AG04449 (cell line): ENCODE measurements around the gene CHCHD3.

Experiments used
- CTCF ChIA-PET: fragments of 350-600 bp; formaldehyde crosslinking; extraction: SDS; loops from one replicate; lab custom pipeline; 2021; ENCODE audit warnings: antibody characterized with exemption; lab: Yijun Ruan, JAX
- POLR2A ChIA-PET: fragments of 400-600, 350-600 bp; formaldehyde crosslinking; extraction: SDS; loops from one replicate; lab custom pipeline; 2020; ENCODE audit warnings: antibody characterized with exemption, inconsistent platforms; lab: Yijun Ruan, JAX
- DNase-seq: peaks from one replicate; pipeline ENCODE4 v3.0.0-alpha.2; 2010; ENCODE audit warnings: low read depth, low spot score
- H3K4me3 ChIP-seq: 2 replicates; pipeline ENCODE4 v1.5.1; 2011; ENCODE audit warnings: low read depth, mild to moderate bottlenecking, control low read depth, low read length
- TF ChIP-seq, protein P1 (sequence below): IDR thresholded peaks from one replicate; pipeline ENCODE4 v1.5.1; 2011; ENCODE audit warnings: mild to moderate bottlenecking, moderate library complexity, low read length, control low read depth, inconsistent platforms; ENCODE audit not compliant: insufficient read depth; ENCODE audit errors: missing control alignments

Gene CHCHD3

DNA sequence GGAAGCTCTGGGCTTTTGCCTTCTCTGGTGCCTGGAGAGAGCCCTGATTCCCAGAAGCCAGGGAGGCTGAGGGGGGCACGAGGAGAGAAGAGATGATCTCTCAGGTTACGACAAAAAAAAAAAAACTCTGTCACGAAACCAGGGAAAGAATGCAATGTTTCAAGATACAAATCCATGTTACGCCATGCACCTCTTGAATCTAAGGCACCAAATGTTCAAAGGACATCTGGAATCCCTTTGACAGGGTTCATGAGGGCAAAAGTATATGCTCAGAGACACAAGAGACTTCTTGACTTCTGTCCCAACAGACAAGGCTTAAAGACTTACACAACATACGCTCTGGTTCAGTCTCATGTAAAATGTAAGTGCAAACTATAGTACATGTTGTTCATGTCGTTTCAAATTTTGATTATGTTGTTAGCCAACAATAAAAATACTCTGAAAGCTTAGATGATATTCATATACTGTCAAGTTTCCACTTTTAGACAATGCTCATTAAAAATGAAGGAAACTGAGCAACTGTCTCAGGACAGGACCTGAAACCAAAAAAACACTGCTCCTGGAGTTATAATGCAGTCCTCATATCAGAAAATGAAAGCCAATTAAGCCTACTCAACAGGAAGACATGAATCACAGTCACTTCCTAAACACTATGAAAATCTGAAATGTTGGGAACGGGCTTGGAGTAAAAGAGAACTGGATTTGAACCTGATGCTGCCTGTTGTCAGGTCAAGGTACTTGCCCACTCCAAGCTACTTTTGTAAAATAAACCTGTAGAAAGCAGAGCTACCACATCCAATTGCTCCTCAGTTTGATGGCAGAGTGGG lies 72.3 kb downstream of the CHCHD3 start:
- H3K4me3 ChIP-seq, result no peak overlapping the region
- ChIA-PET POLR2A (no interaction called here), CTCF (no interaction called here)
- DNase-seq, result no peak
- TF ChIP-seq, protein P1, sequence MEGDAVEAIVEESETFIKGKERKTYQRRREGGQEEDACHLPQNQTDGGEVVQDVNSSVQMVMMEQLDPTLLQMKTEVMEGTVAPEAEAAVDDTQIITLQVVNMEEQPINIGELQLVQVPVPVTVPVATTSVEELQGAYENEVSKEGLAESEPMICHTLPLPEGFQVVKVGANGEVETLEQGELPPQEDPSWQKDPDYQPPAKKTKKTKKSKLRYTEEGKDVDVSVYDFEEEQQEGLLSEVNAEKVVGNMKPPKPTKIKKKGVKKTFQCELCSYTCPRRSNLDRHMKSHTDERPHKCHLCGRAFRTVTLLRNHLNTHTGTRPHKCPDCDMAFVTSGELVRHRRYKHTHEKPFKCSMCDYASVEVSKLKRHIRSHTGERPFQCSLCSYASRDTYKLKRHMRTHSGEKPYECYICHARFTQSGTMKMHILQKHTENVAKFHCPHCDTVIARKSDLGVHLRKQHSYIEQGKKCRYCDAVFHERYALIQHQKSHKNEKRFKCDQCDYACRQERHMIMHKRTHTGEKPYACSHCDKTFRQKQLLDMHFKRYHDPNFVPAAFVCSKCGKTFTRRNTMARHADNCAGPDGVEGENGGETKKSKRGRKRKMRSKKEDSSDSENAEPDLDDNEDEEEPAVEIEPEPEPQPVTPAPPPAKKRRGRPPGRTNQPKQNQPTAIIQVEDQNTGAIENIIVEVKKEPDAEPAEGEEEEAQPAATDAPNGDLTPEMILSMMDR, result no peak

DNA sequence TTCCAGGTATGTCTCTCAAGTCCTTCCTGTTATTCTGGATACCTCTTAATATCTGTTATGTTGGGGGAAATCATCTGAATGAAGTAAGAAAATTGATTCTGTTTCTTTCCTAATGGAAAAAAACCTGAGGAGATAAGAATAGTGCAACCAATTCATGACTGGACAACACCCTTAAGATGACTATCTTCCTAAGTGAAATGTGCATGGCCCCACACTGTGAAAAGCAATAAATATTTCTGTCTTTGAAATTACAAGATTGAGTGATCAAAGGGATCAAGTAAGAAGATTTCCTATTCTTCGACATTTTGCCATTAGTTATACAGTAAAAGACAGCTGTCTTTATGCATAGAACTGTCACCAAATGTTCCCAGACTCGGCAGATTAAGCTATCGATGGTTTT lies 73.9 kb downstream of the CHCHD3 start:
- TF ChIP-seq, protein P1, result no peak
- ChIA-PET POLR2A (interaction anchor here (0.7 kb wide), 1 partner anchor 428 kb away, joined by 3 read pairs; no protein-coding TSS in a partner anchor), CTCF (no interaction called here)
- H3K4me3 ChIP-seq, result no peak overlapping the region
- no peak for DNase-seq

DNA sequence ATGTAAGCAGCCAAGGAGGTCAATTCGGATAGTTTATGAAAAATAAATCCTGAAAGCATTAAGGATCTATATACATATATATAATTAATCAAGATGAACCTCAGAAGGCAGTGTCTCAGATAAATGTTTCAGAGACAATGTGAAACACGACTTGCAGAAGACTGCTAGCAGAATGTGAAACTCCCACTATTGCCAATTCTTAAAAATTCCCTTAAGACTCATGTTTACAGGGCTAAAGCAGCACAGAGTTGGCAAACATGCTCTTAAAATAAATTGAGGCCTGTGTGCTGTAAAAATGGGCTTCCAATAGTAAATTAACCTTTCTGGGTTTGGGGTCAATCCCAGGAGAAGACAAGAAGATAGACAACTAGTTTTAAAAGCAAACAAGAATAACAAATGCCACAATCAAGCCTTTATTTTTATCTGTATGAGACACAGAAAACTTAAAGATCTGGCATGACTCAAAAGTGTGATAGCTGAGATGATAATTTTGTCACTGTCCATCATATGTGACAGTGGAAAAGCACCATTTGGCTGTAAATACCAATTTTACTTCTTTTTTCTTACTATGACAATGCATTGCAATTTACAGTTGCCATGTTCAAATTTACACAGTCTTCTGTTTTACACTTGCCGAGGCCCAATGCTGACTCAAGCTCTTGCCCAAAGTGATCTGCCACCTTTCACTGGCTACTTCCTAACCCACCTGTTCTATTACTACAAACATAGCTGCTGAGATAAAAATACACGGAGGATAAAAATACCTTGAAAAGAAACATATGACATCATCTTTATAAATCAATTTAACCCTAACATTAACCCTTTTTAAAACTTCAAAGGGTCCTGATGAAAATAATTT lies 78.6 kb downstream of the CHCHD3 start:
- ChIA-PET CTCF (interaction anchor here (1.3 kb wide), 1 partner anchor 19 kb away, joined by 3 read pairs; no protein-coding TSS in a partner anchor), POLR2A (no interaction called here)
- no peak overlapping the region for H3K4me3 ChIP-seq
- TF ChIP-seq, protein P1, result no peak
- no peak for DNase-seq

DNA sequence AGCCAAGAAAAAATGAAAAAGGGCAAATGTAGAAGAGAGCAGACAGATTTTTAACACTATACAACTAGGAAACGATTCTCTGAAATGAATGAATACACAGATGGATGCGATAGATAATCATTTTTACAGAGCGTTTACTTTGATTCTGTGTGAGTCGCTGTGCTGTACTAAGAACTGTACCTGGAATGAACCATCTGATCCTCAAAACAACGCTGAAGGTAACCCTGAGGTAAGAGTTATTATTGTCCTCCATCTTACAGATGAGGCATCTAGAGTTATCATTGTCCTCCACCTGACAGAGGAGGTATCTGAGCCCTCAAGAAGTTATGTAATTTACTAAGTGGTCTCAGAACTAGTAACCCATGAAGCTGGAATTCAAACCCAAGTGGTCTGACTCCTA lies 80.2 kb downstream of the CHCHD3 start:
- TF ChIP-seq, protein P1, result no peak
- POLR2A ChIA-PET, result no interaction called here
- CTCF ChIA-PET, result no interaction called here
- DNase-seq, result no peak
- no peak overlapping the region for H3K4me3 ChIP-seq

DNA sequence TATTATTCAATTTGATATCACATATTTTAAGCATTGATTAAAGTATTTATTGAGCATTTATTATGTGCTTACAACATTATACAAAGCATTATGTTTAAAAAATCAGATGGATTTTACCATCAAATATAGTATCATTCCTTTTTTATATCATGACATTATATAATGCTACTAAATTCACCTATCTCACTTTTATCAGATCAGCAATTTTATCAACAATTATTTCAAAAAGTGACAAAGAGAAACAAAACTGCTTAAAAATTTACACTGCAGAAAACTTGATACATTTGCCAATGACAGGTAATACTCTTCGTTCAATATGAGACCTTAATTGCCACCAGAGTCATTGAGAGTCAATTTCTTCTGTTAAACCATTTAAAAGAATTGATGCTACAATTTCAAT lies 82.0 kb downstream of the CHCHD3 start:
- POLR2A ChIA-PET, result no interaction called here
- no peak overlapping the region for H3K4me3 ChIP-seq
- DNase-seq, result no peak
- CTCF ChIA-PET, result no interaction called here
- TF ChIP-seq, protein P1, result no peak

DNA sequence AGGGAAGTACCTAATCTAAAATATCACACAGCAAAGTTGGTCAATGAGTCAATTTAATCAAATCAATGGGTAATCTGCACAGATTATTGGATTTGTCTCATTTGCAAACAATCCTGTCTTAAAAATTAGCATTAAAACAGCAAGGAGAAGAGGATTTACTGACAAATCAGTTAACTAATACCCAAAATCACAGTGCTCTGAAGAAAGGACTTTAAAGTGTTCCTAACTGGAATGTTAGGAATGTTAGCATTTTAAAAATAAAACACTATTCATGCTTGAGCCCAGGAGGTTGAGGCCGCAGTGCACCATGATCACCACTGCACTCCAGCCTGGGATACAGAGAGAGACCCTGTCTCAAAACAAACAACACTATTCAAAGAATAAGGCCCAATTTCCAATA lies 83.1 kb downstream of the CHCHD3 start:
- CTCF ChIA-PET, result no interaction called here
- DNase-seq, result no peak
- H3K4me3 ChIP-seq, result no peak overlapping the region
- POLR2A ChIA-PET, result no interaction called here
- TF ChIP-seq, protein P1, result no peak
